WTC11 (cell line): Measurements from ENCODE around the gene ABCD3. TPM values are rescaled to one million over a fixed set of nuclear protein-coding genes. Genes with fewer than 3 reads are reported as not detected.

Experiments used
- ATAC-seq: fragments of 200-7000 bp; cut with Tn5 transposase; 2 replicates; pipeline ENCODE4 v1.10.0; 2021; ENCODE audit warnings: mild to moderate bottlenecking, moderate library complexity
- CTCF ChIA-PET: fragments of 300-600 bp; sonication (Branson Sonifier 250); formaldehyde crosslinking; loops from one replicate; lab custom pipeline; 2021; ENCODE audit warnings: antibody characterized with exemption; lab: Charles Lee
- POLR2A ChIA-PET: fragments of 350-600 bp; sonication (Branson Sonifier 250); formaldehyde crosslinking; loops from one replicate; lab custom pipeline; 2021; ENCODE audit warnings: antibody characterized with exemption; lab: Charles Lee
- DNase-seq: peaks from one replicate; pipeline ENCODE4 v3.0.0; 2021; ENCODE audit warnings: low spot score
- H3K27ac Mint-ChIP-seq: 2 replicates; pipeline ENCODE4 v1.8.0; 2021; ENCODE audit warnings: mixed read lengths
- H3K27me3 Mint-ChIP-seq: 2 replicates; pipeline ENCODE4 v1.8.0; 2021; ENCODE audit warnings: low read depth, mild to moderate bottlenecking, moderate library complexity, mixed read lengths
- H3K36me3 Mint-ChIP-seq: 2 replicates; pipeline ENCODE4 v1.8.0; 2021; ENCODE audit warnings: mixed read lengths
- H3K4me1 Mint-ChIP-seq: 2 replicates; pipeline ENCODE4 v1.8.0; 2022; ENCODE audit warnings: mixed read lengths
- H3K4me3 Mint-ChIP-seq: 2 replicates; pipeline ENCODE4 v1.8.0; 2021; ENCODE audit warnings: mild to moderate bottlenecking, moderate library complexity, mixed read lengths
- H3K9me3 Mint-ChIP-seq: 2 replicates; pipeline ENCODE4 v1.8.0; 2021; ENCODE audit warnings: mixed read lengths
- CBFB ChIP-seq: sonication (generic); formaldehyde crosslinking; IDR thresholded peaks from 2 replicates; pipeline ENCODE4 v1.8.1; 2022; ENCODE audit warnings: mild to moderate bottlenecking, low read depth, missing genetic modification reagents
- EMX1 ChIP-seq: fragments of 250-450 bp; sonication (Bioruptor Pico); IDR thresholded peaks from 2 replicates; pipeline ENCODE4 v1.8.0; 2021; ENCODE audit warnings: mild to moderate bottlenecking
- FOXK1 ChIP-seq: sonication (generic); formaldehyde crosslinking; IDR thresholded peaks from 2 replicates; pipeline ENCODE4 v1.8.0; 2022; ENCODE audit warnings: mild to moderate bottlenecking, moderate library complexity, missing genetic modification reagents
- JUN ChIP-seq: sonication (generic); formaldehyde crosslinking; IDR thresholded peaks from 2 replicates; pipeline ENCODE4 v1.8.0; 2023; ENCODE audit warnings: mild to moderate bottlenecking, missing genetic modification reagents
- KAT7 ChIP-seq: sonication (generic); formaldehyde crosslinking; IDR thresholded peaks from 2 replicates; pipeline ENCODE4 v1.8.1; 2023; ENCODE audit warnings: missing genetic modification reagents, mild to moderate bottlenecking, borderline replicate concordance
- MYBL2 ChIP-seq: sonication (generic); formaldehyde crosslinking; IDR thresholded peaks from 2 replicates; pipeline ENCODE4 v1.8.1; 2023; ENCODE audit warnings: mild to moderate bottlenecking, moderate library complexity, missing genetic modification reagents
- NFATC4 ChIP-seq: fragments of 250-450 bp; sonication (Bioruptor Pico); IDR thresholded peaks from 2 replicates; pipeline ENCODE4 v1.9.0; 2021; ENCODE audit warnings: mild to moderate bottlenecking
- RELA ChIP-seq: sonication (generic); formaldehyde crosslinking; IDR thresholded peaks from 2 replicates; pipeline ENCODE4 v1.8.1; 2022; ENCODE audit warnings: missing genetic modification reagents, mild to moderate bottlenecking, borderline replicate concordance
- SOX15 ChIP-seq: fragments of 250-450 bp; sonication (Bioruptor Pico); IDR thresholded peaks from 2 replicates; pipeline ENCODE4 v1.9.0; 2021; ENCODE audit warnings: mild to moderate bottlenecking
- TCF7 ChIP-seq: sonication (generic); formaldehyde crosslinking; IDR thresholded peaks from 2 replicates; pipeline ENCODE4 v1.8.0; 2022; ENCODE audit warnings: mild to moderate bottlenecking, low read depth, missing genetic modification reagents, moderate library complexity
- ZNF219 ChIP-seq: sonication (generic); formaldehyde crosslinking; IDR thresholded peaks from 2 replicates; pipeline ENCODE4 v1.8.0; 2023; ENCODE audit warnings: missing genetic modification reagents, mild to moderate bottlenecking, borderline replicate concordance
- total RNA-seq: library from RNA; stranded (reverse); gene quantifications from 3 replicates; pipeline ENCODE4 v1.2.3, GENCODE V29; 2021
- TF ChIP-seq, protein P1 (sequence below): sonication (generic); formaldehyde crosslinking; IDR thresholded peaks from 2 replicates; pipeline ENCODE4 v1.8.0; 2023; ENCODE audit warnings: missing genetic modification reagents
- TF ChIP-seq, protein P2 (sequence below): sonication (generic); formaldehyde crosslinking; IDR thresholded peaks from 2 replicates; pipeline ENCODE4 v1.8.1; 2023; ENCODE audit warnings: mild to moderate bottlenecking, missing genetic modification reagents
- TF ChIP-seq, protein P3 (sequence below): fragments of 250-450 bp; sonication (Bioruptor Pico); IDR thresholded peaks from 2 replicates; pipeline ENCODE4 v1.9.0; 2021; ENCODE audit warnings: mild to moderate bottlenecking
- TF ChIP-seq, protein P4 (sequence below): sonication (generic); formaldehyde crosslinking; IDR thresholded peaks from 2 replicates; pipeline ENCODE4 v1.8.1; 2023; ENCODE audit warnings: mild to moderate bottlenecking, missing genetic modification reagents, moderate library complexity
- TF ChIP-seq, protein P5 (sequence below): sonication (generic); formaldehyde crosslinking; IDR thresholded peaks from 2 replicates; pipeline ENCODE4 v1.8.1; 2022; ENCODE audit warnings: mild to moderate bottlenecking, missing genetic modification reagents, moderate library complexity, borderline replicate concordance

The ABCD3 gene
- total RNA-seq, 1 experiment from 2014 or later: 27.2 TPM

DNA sequence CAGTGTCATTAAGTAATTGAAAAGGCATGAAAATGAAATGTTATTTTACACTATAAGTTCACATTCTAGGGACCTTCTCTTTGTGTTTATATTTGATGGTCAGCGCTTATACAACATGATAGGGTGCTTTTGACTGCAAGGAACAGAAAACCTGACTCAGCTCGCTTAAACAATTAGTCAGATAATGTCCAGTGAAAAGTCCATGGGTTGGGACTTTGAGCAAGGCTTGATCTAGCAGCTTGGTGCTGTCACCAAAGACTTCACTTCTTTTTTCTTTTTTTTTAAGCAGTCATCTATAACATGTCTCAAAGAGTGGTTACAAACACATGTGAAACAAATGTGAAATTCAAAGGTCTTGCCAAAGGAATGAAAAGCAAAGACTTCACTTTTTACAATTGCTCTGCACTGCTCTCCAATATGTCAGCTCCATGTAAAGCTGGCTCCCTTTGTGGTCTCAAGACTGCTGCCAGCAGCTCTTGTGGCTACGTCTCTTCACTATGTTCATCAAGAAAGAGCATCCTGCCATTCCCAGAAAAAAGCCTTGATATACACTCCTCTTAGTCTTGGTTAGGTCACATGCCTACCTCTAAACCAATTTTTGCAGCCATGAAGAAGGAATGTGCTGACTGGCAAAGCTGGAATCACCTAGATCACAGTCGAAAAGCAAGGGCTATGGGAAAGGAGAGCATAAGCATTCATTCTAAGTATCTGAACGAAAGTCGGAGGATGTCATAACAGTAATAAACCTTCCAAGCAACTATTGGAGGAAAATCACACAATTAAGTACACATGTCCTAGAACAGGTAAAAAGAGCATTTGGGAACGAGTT is 108.2 kb downstream of the ABCD3 start:
- H3K27ac Mint-ChIP-seq: no peak overlapping the region
- POLR2A ChIA-PET: no interaction called here

DNA sequence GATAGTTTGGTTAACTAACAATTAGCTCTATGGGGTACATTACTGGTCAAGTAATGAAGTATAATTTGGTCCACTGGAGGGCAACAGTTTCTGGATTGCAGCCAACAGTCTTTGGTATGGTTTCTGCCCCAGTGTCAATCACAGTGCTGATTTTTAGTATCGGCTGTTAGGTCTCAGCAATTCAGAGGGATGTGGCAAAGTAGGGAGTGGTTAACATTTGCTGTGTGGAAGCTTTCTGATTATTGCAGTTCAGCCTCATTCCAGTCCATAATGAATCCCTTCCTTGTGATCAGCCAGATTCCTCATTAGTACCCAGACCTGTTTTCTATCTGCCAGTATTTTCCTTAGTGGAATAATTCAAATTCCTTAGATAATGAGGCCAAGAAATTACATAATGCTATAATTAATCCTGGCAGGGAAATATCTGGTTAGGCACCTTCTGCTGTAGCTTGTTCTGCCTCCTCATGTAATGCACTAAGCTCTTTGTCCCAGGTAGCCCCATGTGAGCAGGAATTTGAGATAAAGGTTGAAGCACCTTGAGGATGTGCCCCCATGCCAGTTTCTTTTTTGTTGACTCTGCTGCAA is 109.3 kb downstream of the ABCD3 start:
- no peak overlapping the region for H3K27ac Mint-ChIP-seq
- no peaks in the 10 kb centered on the region for H3K9me3 Mint-ChIP-seq
- peaks cover 28% of the 10 kb centered on the region for H3K4me1 Mint-ChIP-seq
- peaks cover 20% of the 10 kb centered on the region for H3K36me3 Mint-ChIP-seq
- peak; percentile 69 for ATAC-seq
- TF ChIP-seq NFATC4 (CRISPR knock-in tag): no peak
- TF ChIP-seq, protein P1, sequence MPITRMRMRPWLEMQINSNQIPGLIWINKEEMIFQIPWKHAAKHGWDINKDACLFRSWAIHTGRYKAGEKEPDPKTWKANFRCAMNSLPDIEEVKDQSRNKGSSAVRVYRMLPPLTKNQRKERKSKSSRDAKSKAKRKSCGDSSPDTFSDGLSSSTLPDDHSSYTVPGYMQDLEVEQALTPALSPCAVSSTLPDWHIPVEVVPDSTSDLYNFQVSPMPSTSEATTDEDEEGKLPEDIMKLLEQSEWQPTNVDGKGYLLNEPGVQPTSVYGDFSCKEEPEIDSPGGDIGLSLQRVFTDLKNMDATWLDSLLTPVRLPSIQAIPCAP: no peak
- no peak for TF ChIP-seq RELA
- POLR2A ChIA-PET: no interaction called here
- CTCF ChIA-PET: interaction anchor here (0.8 to 1.9 kb wide), 11 partner anchors 16 to 516 kb away, joined by 3 to 14 read pairs (median 4); no protein-coding TSS in a partner anchor
- no peak overlapping the region for H3K4me3 Mint-ChIP-seq
- H3K27me3 Mint-ChIP-seq: no peaks in the 10 kb centered on the region
- no peak for DNase-seq

More for the DNA sequence above, 108.2 kb downstream of the ABCD3 start:
- no peaks in the 10 kb centered on the region for H3K27me3 Mint-ChIP-seq
- CTCF ChIA-PET: interaction anchor here (1.0 to 1.5 kb wide), 9 partner anchors 45 to 517 kb away, joined by 3 to 14 read pairs (median 4); no protein-coding TSS in a partner anchor
- H3K36me3 Mint-ChIP-seq: peaks cover 14% of the 10 kb centered on the region
- H3K4me3 Mint-ChIP-seq: no peak overlapping the region
- no peak for DNase-seq
- no peaks in the 10 kb centered on the region for H3K9me3 Mint-ChIP-seq
- peaks cover 32% of the 10 kb centered on the region for H3K4me1 Mint-ChIP-seq
- no peak for ATAC-seq
- TF ChIP-seq RELA (no peak), JUN (CRISPR knock-in tag) (no peak), EMX1 (no peak), TCF7 (CRISPR knock-in tag) (no peak), KAT7 (CRISPR knock-in tag) (no peak), SOX15 (CRISPR knock-in tag) (no peak), ZNF219 (CRISPR knock-in tag) (no peak), MYBL2 (CRISPR knock-in tag) (no peak), FOXK1 (CRISPR knock-in tag) (no peak), CBFB (CRISPR knock-in tag) (no peak)
- TF ChIP-seq, protein P2, sequence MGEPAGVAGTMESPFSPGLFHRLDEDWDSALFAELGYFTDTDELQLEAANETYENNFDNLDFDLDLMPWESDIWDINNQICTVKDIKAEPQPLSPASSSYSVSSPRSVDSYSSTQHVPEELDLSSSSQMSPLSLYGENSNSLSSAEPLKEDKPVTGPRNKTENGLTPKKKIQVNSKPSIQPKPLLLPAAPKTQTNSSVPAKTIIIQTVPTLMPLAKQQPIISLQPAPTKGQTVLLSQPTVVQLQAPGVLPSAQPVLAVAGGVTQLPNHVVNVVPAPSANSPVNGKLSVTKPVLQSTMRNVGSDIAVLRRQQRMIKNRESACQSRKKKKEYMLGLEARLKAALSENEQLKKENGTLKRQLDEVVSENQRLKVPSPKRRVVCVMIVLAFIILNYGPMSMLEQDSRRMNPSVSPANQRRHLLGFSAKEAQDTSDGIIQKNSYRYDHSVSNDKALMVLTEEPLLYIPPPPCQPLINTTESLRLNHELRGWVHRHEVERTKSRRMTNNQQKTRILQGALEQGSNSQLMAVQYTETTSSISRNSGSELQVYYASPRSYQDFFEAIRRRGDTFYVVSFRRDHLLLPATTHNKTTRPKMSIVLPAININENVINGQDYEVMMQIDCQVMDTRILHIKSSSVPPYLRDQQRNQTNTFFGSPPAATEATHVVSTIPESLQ (CRISPR knock-in tag): no peak
- TF ChIP-seq, protein P3, sequence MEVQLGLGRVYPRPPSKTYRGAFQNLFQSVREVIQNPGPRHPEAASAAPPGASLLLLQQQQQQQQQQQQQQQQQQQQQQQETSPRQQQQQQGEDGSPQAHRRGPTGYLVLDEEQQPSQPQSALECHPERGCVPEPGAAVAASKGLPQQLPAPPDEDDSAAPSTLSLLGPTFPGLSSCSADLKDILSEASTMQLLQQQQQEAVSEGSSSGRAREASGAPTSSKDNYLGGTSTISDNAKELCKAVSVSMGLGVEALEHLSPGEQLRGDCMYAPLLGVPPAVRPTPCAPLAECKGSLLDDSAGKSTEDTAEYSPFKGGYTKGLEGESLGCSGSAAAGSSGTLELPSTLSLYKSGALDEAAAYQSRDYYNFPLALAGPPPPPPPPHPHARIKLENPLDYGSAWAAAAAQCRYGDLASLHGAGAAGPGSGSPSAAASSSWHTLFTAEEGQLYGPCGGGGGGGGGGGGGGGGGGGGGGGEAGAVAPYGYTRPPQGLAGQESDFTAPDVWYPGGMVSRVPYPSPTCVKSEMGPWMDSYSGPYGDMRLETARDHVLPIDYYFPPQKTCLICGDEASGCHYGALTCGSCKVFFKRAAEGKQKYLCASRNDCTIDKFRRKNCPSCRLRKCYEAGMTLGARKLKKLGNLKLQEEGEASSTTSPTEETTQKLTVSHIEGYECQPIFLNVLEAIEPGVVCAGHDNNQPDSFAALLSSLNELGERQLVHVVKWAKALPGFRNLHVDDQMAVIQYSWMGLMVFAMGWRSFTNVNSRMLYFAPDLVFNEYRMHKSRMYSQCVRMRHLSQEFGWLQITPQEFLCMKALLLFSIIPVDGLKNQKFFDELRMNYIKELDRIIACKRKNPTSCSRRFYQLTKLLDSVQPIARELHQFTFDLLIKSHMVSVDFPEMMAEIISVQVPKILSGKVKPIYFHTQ: no peak
- TF ChIP-seq, protein P4, sequence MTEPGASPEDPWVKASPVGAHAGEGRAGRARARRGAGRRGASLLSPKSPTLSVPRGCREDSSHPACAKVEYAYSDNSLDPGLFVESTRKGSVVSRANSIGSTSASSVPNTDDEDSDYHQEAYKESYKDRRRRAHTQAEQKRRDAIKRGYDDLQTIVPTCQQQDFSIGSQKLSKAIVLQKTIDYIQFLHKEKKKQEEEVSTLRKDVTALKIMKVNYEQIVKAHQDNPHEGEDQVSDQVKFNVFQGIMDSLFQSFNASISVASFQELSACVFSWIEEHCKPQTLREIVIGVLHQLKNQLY (CRISPR knock-in tag): no peak
- TF ChIP-seq, protein P5, sequence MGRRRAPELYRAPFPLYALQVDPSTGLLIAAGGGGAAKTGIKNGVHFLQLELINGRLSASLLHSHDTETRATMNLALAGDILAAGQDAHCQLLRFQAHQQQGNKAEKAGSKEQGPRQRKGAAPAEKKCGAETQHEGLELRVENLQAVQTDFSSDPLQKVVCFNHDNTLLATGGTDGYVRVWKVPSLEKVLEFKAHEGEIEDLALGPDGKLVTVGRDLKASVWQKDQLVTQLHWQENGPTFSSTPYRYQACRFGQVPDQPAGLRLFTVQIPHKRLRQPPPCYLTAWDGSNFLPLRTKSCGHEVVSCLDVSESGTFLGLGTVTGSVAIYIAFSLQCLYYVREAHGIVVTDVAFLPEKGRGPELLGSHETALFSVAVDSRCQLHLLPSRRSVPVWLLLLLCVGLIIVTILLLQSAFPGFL (CRISPR knock-in tag): no peak
